ENCODE data around the gene ATP5ME.

Gene ATP5ME

GRCh38 chr4:633406-633805, 40.7 kb downstream of the ATP5ME start:
- no peak for DNase-seq (ENCODE audit: low spot score)

- DNase-seq (ENCODE audit: low spot score) = no peak
Measured at GRCh38 chr4:632926-633325, 41.1 kb downstream of the ATP5ME start.

- DNase-seq (ENCODE audit: low spot score) = no peak
Measured at GRCh38 chr4:632196-632790, 41.8 kb downstream of the ATP5ME start.

GRCh38 chr4:630656-631055, 43.4 kb downstream of the ATP5ME start:
- DNase-seq (ENCODE audit: low spot score) = no peak

GRCh38 chr4:629915-630641, 44.0 kb downstream of the ATP5ME start:
- DNase-seq (ENCODE audit: low spot score) = no peak

GRCh38 chr4:629636-629914, 44.5 kb downstream of the ATP5ME start:
- no peak for DNase-seq (ENCODE audit: low spot score)

- no peak for DNase-seq (ENCODE audit: low spot score)
Measured at GRCh38 chr4:628821-629635, 45.0 kb downstream of the ATP5ME start.

GRCh38 chr4:628311-628741, 45.8 kb downstream of the ATP5ME start:
- DNase-seq (ENCODE audit: low spot score) = no peak

GRCh38 chr4:627347-628125, 46.5 kb downstream of the ATP5ME start:
- DNase-seq (ENCODE audit: low spot score) = no peak

GRCh38 chr4:626201-627091, 47.6 kb downstream of the ATP5ME start:
- DNase-seq (ENCODE audit: low spot score) = no peak

- no peak for DNase-seq (ENCODE audit: low spot score)
Measured at GRCh38 chr4:625631-626161, 48.4 kb downstream of the ATP5ME start.

- no peak for DNase-seq (ENCODE audit: low spot score)
Measured at GRCh38 chr4:624705-625590, 49.1 kb downstream of the ATP5ME start, which contains the start of gene PDE6B. PDE6B (plus strand) TSS chr4:625573; CDS start chr4:625627, 54 bp downstream.

- DNase-seq (ENCODE audit: low spot score) = no peak
Measured at GRCh38 chr4:623914-624566, 50.0 kb downstream of the ATP5ME start.

GRCh38 chr4:622996-623913, 50.8 kb downstream of the ATP5ME start:
- no peak for DNase-seq (ENCODE audit: low spot score)
